SU-DHL-6 (cell line): Measurements from ENCODE around the gene WNT3A.

Experiments
- H2AFZ ChIP-seq: fragments of 200-600 bp; sonication (generic); 2 replicates; pipeline ENCODE4 v1.6.1; 2014; ENCODE audit warnings: low read depth, mild to moderate bottlenecking, moderate library complexity, mixed read lengths, antibody characterized with exemption, low read length; ENCODE audit not compliant: severe bottlenecking
- H3F3A ChIP-seq: fragments of 200-600 bp; shearing (Covaris generic); 2 replicates; pipeline ENCODE4 v1.6.0; 2016; ENCODE audit warnings: antibody characterized with exemption, mild to moderate bottlenecking; ENCODE audit not compliant: insufficient read depth
- H3K27ac ChIP-seq: fragments of 200-600 bp; sonication (generic); 2 replicates; pipeline ENCODE4 v1.5.1; 2016; ENCODE audit warnings: low read depth, mild to moderate bottlenecking, low read length, moderate library complexity, mixed read lengths
- H3K27me3 ChIP-seq: fragments of 200-600 bp; sonication (generic), shearing (Covaris generic); 2 replicates; pipeline ENCODE4 v1.6.0; 2014; ENCODE audit warnings: mild to moderate bottlenecking, low read length
- H3K36me3 ChIP-seq: fragments of 200-600 bp; sonication (generic); 2 replicates; pipeline ENCODE4 v1.6.1; 2014; ENCODE audit warnings: mild to moderate bottlenecking, low read length, mixed read lengths
- H3K4me2 ChIP-seq: fragments of 300-600, 200-600 bp; shearing (Covaris generic), sonication (generic); 2 replicates; pipeline ENCODE4 v1.6.0; 2014; ENCODE audit warnings: low read length, low read depth, mild to moderate bottlenecking; ENCODE audit not compliant: poor library complexity, severe bottlenecking
- H3K4me3 ChIP-seq: fragments of 200-600 bp; sonication (generic); 2 replicates; pipeline ENCODE4 v1.5.1; 2014; ENCODE audit warnings: antibody characterized with exemption, low read length, mild to moderate bottlenecking, mixed read lengths; ENCODE audit not compliant: insufficient read depth, poor library complexity, severe bottlenecking
- H3K79me2 ChIP-seq: fragments of 200-600 bp; sonication (generic); 2 replicates; pipeline ENCODE4 v1.6.1; 2014; ENCODE audit warnings: mild to moderate bottlenecking, low read length, moderate library complexity; ENCODE audit not compliant: insufficient read depth
- H3K9ac ChIP-seq: fragments of 200-600 bp; sonication (generic); 2 replicates; pipeline ENCODE4 v1.7.0; 2014; ENCODE audit warnings: mild to moderate bottlenecking, low read length
- H3K9me2 ChIP-seq: fragments of 200-600 bp; sonication (generic); replicated peaks from 2 replicates; pipeline ENCODE4 v1.6.1; 2014; ENCODE audit warnings: low read length; ENCODE audit not compliant: insufficient read depth
- H3K9me3 ChIP-seq: fragments of 200-600 bp; sonication (generic); 2 replicates; pipeline ENCODE4 v1.6.1; 2014; ENCODE audit warnings: low read length, mixed read lengths; ENCODE audit not compliant: insufficient read depth
- H4K20me1 ChIP-seq: fragments of 200-600 bp; sonication (generic); 2 replicates; pipeline ENCODE4 v1.6.1; 2014; ENCODE audit warnings: low read depth, mild to moderate bottlenecking, antibody characterized with exemption, low read length, moderate library complexity, mixed read lengths
- CTCF ChIP-seq: fragments of 200-600 bp; sonication (generic); IDR thresholded peaks from one replicate; pipeline ENCODE4 v1.5.1; 2017; ENCODE audit warnings: antibody characterized with exemption, mild to moderate bottlenecking, low read length, moderate library complexity; ENCODE audit not compliant: insufficient read depth, poor library complexity, severe bottlenecking
- EZH2phosphoT487 ChIP-seq: fragments of 200-600 bp; sonication (generic), shearing (Covaris generic); conservative IDR thresholded peaks from 2 replicates; pipeline ENCODE4 v1.6.1; 2018; ENCODE audit warnings: mild to moderate bottlenecking, antibody characterized with exemption, low read length, moderate library complexity, mixed read lengths

Gene WNT3A

GRCh38 chr1:228001738-228002535, 4.9 kb upstream of the WNT3A start:
- TF ChIP-seq EZH2phosphoT487 (no peak), CTCF (no peak)
- Histone ChIP-seq H3K36me3 (no peaks in the 10 kb centered on the region), H3K9ac (no peak overlapping the region), H3K9me3 (no peaks in the 10 kb centered on the region), H3K79me2 (no peaks in the 10 kb centered on the region), H3K9me2 (no peaks in the 10 kb centered on the region), H2AFZ (no peak overlapping the region), H4K20me1 (no peaks in the 10 kb centered on the region), H3K4me2 (no peak overlapping the region), H3K27ac (no peak overlapping the region), H3K4me3 (no peak overlapping the region), H3F3A (no peaks in the 10 kb centered on the region), H3K27me3 (no peaks in the 10 kb centered on the region)

DNA sequence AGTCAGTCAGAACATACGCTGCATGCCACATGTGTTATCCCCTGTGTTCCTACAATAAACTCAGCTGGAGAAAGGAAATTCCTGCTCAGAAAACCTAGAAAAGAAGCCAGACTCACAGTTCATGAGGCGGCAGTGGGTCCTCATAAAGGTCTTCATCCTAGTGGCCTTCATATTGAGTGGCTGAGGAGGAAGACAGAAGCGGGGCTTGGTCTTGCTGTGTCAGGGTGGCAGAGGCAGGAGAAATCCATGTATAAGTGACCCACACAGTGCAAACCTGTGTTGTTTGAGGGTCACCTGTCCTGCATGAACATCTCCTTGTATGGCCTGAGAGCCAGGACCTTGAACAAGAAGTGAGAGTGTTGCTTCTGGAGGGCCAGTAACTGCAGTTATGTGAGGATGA, 4.0 kb upstream of the WNT3A start:
- H3K79me2 ChIP-seq, result no peaks in the 10 kb centered on the region
- no peaks in the 10 kb centered on the region for H3K36me3 ChIP-seq
- no peak for TF ChIP-seq EZH2phosphoT487
- TF ChIP-seq CTCF, result no peak
- H3K9me2 ChIP-seq, result no peaks in the 10 kb centered on the region
- no peaks in the 10 kb centered on the region for H3K27me3 ChIP-seq
- H3K4me2 ChIP-seq, result no peak overlapping the region
- H3K9me3 ChIP-seq, result no peaks in the 10 kb centered on the region
- no peak overlapping the region for H3K9ac ChIP-seq
- H3F3A ChIP-seq, result no peaks in the 10 kb centered on the region
- no peak overlapping the region for H3K4me3 ChIP-seq
- no peaks in the 10 kb centered on the region for H4K20me1 ChIP-seq
- H2AFZ ChIP-seq, result no peak overlapping the region
- no peak overlapping the region for H3K27ac ChIP-seq

DNA sequence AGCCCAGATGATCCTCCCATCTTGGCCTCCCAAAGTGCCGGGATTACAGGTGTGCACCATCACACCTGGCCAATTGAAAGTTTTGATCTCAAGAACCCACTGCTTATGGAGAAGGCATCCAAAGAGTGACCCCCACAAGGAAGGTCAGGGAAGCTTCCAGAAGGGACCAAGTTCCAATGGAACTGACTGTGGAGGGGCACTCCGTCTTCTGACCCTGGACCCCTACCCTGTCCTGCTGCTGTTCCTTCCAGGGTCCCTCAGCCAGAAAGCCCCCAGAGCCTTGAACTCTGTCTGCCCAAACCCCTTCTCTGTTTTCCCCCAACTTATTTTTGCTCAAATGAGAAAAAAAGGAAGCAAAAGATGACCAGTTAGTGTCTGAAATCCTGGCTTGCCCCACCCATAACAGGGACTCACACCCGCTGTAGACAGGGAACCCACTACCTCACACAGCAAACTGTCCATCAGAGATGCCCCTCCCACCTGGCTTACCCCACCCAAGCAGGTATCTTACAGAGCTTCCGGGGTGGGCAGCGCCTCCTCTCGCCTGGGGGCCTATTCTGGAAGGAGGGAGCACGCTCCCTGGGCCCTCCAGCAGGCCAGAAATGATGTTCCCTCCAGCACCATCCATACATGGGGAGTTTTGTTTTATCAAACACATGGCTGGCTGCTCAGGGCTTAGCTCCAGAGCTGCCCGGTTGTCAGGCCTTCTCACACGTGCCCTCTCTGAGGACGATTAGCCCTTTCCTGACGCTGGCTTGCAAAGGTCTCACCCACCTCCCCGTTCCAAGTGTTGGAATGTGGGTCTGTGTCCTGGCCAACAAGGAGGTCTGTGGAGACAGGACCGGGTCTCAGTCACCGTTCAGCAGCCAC, 3.1 kb upstream of the WNT3A start:
- Histone ChIP-seq H3K27me3 (no peaks in the 10 kb centered on the region), H4K20me1 (no peaks in the 10 kb centered on the region)
- TF ChIP-seq EZH2phosphoT487 (no peak), CTCF (no peak)

More for the DNA sequence above, 3.1 kb upstream of the WNT3A start:
- no peaks in the 10 kb centered on the region for H3K9me3 ChIP-seq
- H3K4me3 ChIP-seq, result no peak overlapping the region
- no peak overlapping the region for H2AFZ ChIP-seq
- H3K79me2 ChIP-seq, result no peaks in the 10 kb centered on the region
- no peaks in the 10 kb centered on the region for H3F3A ChIP-seq
- H3K36me3 ChIP-seq, result no peaks in the 10 kb centered on the region
- no peak overlapping the region for H3K27ac ChIP-seq
- H3K9ac ChIP-seq, result no peak overlapping the region
- no peak overlapping the region for H3K4me2 ChIP-seq
- no peaks in the 10 kb centered on the region for H3K9me2 ChIP-seq
